Measurements from ENCODE around the gene GPC5.
A peak's percentile ranks its signal among the peaks of the same experiment; 100 is the strongest.

Gene GPC5

GRCh38 chr13:92354583-92354982 lies 956.2 kb downstream of the GPC5 start:
- TF ChIP-seq CTCF (conservative IDR thresholded peaks at IDR 0.05; ENCODE audit: control insufficient read depth, insufficient read depth, low read depth, low read length) = no peak
- no peak overlapping the region for H3K4me3 ChIP-seq (ENCODE audit: control insufficient read depth, low read depth, low read length)
- DNase-seq (ENCODE audit: low read depth) = no peak

GRCh38 chr13:92355213-92355612 lies 956.8 kb downstream of the GPC5 start:
- H3K4me3 ChIP-seq (ENCODE audit: control insufficient read depth, low read depth, low read length) = no peak overlapping the region
- TF ChIP-seq CTCF (conservative IDR thresholded peaks at IDR 0.05; ENCODE audit: control insufficient read depth, insufficient read depth, low read depth, low read length) = peak; percentile 47
- DNase-seq (ENCODE audit: low read depth) = peak; percentile 30

GRCh38 chr13:92362717-92363116 lies 964.3 kb downstream of the GPC5 start:
- peak; percentile 1 for DNase-seq (ENCODE audit: low read depth)
- no peak overlapping the region for H3K4me3 ChIP-seq (ENCODE audit: control insufficient read depth, low read depth, low read length)
- TF ChIP-seq CTCF (conservative IDR thresholded peaks at IDR 0.05; ENCODE audit: control insufficient read depth, insufficient read depth, low read depth, low read length) = no peak

DNA sequence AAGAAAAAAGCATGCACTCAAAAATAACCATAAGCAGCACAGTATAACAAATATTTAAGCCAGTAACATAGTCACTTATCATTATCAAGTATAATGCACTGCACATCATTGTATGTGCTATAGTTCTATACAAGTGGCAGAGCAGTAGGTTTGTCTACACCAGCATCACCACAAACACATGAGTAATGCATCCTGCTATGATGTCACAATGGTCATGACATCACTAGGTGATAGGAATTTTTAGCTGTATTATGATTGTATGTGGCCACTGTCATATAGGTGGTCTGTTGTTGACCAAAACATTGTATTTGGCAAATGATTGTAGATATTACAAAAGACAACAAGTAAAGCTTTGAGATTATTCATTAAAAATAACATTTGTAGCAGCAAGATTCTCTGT lies 967.5 kb downstream of the GPC5 start:
- no peak for DNase-seq (ENCODE audit: low read depth)
- no peak for TF ChIP-seq CTCF (conservative IDR thresholded peaks at IDR 0.05; ENCODE audit: control insufficient read depth, insufficient read depth, low read depth, low read length)
- no peak overlapping the region for H3K4me3 ChIP-seq (ENCODE audit: control insufficient read depth, low read depth, low read length)

- no peak for TF ChIP-seq CTCF (conservative IDR thresholded peaks at IDR 0.05; ENCODE audit: control insufficient read depth, insufficient read depth, low read depth, low read length)
- DNase-seq (ENCODE audit: low read depth) = no peak
- H3K4me3 ChIP-seq (ENCODE audit: control insufficient read depth, low read depth, low read length) = no peak overlapping the region
Observed at GRCh38 chr13:92377396-92377795, 979.0 kb downstream of the GPC5 start.

- no peak overlapping the region for H3K4me3 ChIP-seq (ENCODE audit: control insufficient read depth, low read depth, low read length)
- DNase-seq (ENCODE audit: low read depth) = no peak
- no peak for TF ChIP-seq CTCF (conservative IDR thresholded peaks at IDR 0.05; ENCODE audit: control insufficient read depth, insufficient read depth, low read depth, low read length)
Observed at GRCh38 chr13:92379371-92379770, 981.0 kb downstream of the GPC5 start.

GRCh38 chr13:92384410-92384809 lies 986.0 kb downstream of the GPC5 start:
- TF ChIP-seq CTCF (conservative IDR thresholded peaks at IDR 0.05; ENCODE audit: control insufficient read depth, insufficient read depth, low read depth, low read length) = no peak
- H3K4me3 ChIP-seq (ENCODE audit: control insufficient read depth, low read depth, low read length) = no peak overlapping the region
- no peak for DNase-seq (ENCODE audit: low read depth)
